A549 (cell line): ENCODE measurements around the gene RNF17. TPM values are rescaled to one million over a fixed set of nuclear protein-coding genes. Genes with fewer than 3 reads are reported as not detected.

Source experiments
- ATAC-seq, 2 experiments: fragments of 200-7000 bp in 1 of 2; fragments of >200 bp in 1 of 2; cut with Nextera tagmentation in 1 of 2; cut with Tn5 transposase in 1 of 2; 3 replicates each; pipeline versions ENCODE4 v1.8.0 to v1.9.1; 2018 to 2020; ENCODE audit warnings: mild to moderate bottlenecking in 1 of 2, moderate library complexity in 1 of 2
- CTCF ChIA-PET: fragments of 300-600 bp; sonication (Branson Sonifier 250); formaldehyde crosslinking; extraction: SDS; loops from one replicate; lab custom pipeline; 2021; ENCODE audit warnings: antibody characterized with exemption, inconsistent platforms; lab: Yijun Ruan, JAX
- POLR2A ChIA-PET: fragments of 350-600 bp; formaldehyde crosslinking; extraction: SDS; loops from one replicate; lab custom pipeline; 2021; ENCODE audit warnings: antibody characterized with exemption, inconsistent platforms; lab: Yijun Ruan, JAX
- DNase-seq, 2 experiments: peaks; one replicate each; pipeline versions ENCODE4 v3.0.0 to v3.0.0-alpha.2; 2011 to 2016; ENCODE audit warnings: low read depth in 1 of 2, low spot score in 1 of 2
- FAIRE-seq: peaks from 2 replicates; lab custom pipeline; 2011; peaks lifted over from hg19 to GRCh38; lab: Jason Lieb, UNC
- H3K27ac ChIP-seq, 2 experiments: fragments of >200 bp; sonication (Bioruptor Twin); formaldehyde crosslinking; 3 replicates each; pipeline ENCODE4 v1.5.1; 2016 to 2017
- H3K4me1 ChIP-seq: fragments of >200 bp; sonication (Bioruptor Twin); formaldehyde crosslinking; 3 replicates; pipeline ENCODE4 v1.6.1; 2016
- H3K4me2 ChIP-seq: fragments of >200 bp; sonication (Bioruptor Twin); formaldehyde crosslinking; 3 replicates; pipeline ENCODE4 v1.6.1; 2016
- H3K4me3 ChIP-seq: fragments of >200 bp; sonication (Bioruptor Twin); formaldehyde crosslinking; 3 replicates; pipeline ENCODE4 v1.5.1; 2016
- H3K9me3 ChIP-seq: fragments of >200 bp; sonication (Bioruptor Twin); formaldehyde crosslinking; 3 replicates; pipeline ENCODE4 v1.6.1; 2016
- ATOH8 ChIP-seq: fragments of 250-450 bp; sonication (Bioruptor Pico); IDR thresholded peaks from 2 replicates; pipeline ENCODE4 v1.5.0; 2020; ENCODE audit warnings: low read depth, mild to moderate bottlenecking, moderate library complexity
- BHLHE40 ChIP-seq: IDR thresholded peaks from 2 replicates; pipeline ENCODE4 v1.6.1; 2012; ENCODE audit warnings: low read depth, low read length, inconsistent platforms
- CHD4 ChIP-seq: fragments of 200-600 bp; sonication (generic); IDR thresholded peaks from 2 replicates; pipeline ENCODE4 v1.6.1; 2016; ENCODE audit warnings: antibody characterized with exemption, mild to moderate bottlenecking, borderline replicate concordance
- E2F6 ChIP-seq: IDR thresholded peaks from 2 replicates; pipeline ENCODE4 v1.6.1; 2012; ENCODE audit warnings: low read depth, borderline replicate concordance
- EHMT2 ChIP-seq: fragments of 200-600 bp; sonication (generic); IDR thresholded peaks from 2 replicates; pipeline ENCODE4 v1.6.1; 2016; ENCODE audit warnings: antibody characterized with exemption, low read depth, mild to moderate bottlenecking, moderate library complexity
- ESRRA ChIP-seq: fragments of 150-350 bp; IDR thresholded peaks from 2 replicates; pipeline ENCODE4 v1.6.1; 2014; ENCODE audit warnings: mild to moderate bottlenecking, low read length, borderline replicate concordance
- FOSB ChIP-seq: fragments of 250-450 bp; sonication (Bioruptor Pico); IDR thresholded peaks from 2 replicates; pipeline ENCODE4 v1.5.0; 2020; ENCODE audit warnings: mild to moderate bottlenecking, moderate library complexity
- FOXS1 ChIP-seq: fragments of 250-450 bp; sonication (Bioruptor Pico); IDR thresholded peaks from 2 replicates; pipeline ENCODE4 v1.5.0; 2020; ENCODE audit warnings: mild to moderate bottlenecking, moderate library complexity
- GATA3 ChIP-seq: IDR thresholded peaks from 2 replicates; pipeline ENCODE4 v1.6.1; 2012; ENCODE audit warnings: borderline replicate concordance
- HEYL ChIP-seq: fragments of 250-450 bp; sonication (Bioruptor Pico); IDR thresholded peaks from 2 replicates; pipeline ENCODE4 v1.8.0; 2021; ENCODE audit warnings: mild to moderate bottlenecking, moderate library complexity
- HMGXB4 ChIP-seq: fragments of 250-450 bp; sonication (Bioruptor Pico); IDR thresholded peaks from 2 replicates; pipeline ENCODE4 v1.5.0; 2021; ENCODE audit warnings: mild to moderate bottlenecking, moderate library complexity, borderline replicate concordance
- KDM5A ChIP-seq: fragments of 200-600 bp; sonication (generic); IDR thresholded peaks from 2 replicates; pipeline ENCODE4 v1.6.1; 2016; ENCODE audit warnings: antibody characterized with exemption, mild to moderate bottlenecking
- MAX ChIP-seq: IDR thresholded peaks from 2 replicates; pipeline ENCODE4 v1.6.1; 2012
- NR3C1 ChIP-seq: fragments of >200 bp; sonication (Bioruptor Twin); formaldehyde crosslinking; IDR thresholded peaks from 3 replicates; pipeline ENCODE4 v1.6.1; 2017
- POLR2A ChIP-seq: IDR thresholded peaks from 2 replicates; pipeline ENCODE4 v1.6.1; 2012; ENCODE audit warnings: mild to moderate bottlenecking, low read length
- REST ChIP-seq: fragments of 200-600 bp; sonication (generic); IDR thresholded peaks from 2 replicates; pipeline ENCODE4 v1.6.1; 2016; ENCODE audit warnings: antibody characterized with exemption, mild to moderate bottlenecking, moderate library complexity
- TP53 ChIP-seq: fragments of 250-450 bp; sonication (Bioruptor Pico); IDR thresholded peaks from 2 replicates; pipeline ENCODE4 v1.5.0; 2021; ENCODE audit warnings: mild to moderate bottlenecking, moderate library complexity
- ZC3H11A ChIP-seq: fragments of 450-650 bp; IDR thresholded peaks from 2 replicates; pipeline ENCODE4 v1.6.1; 2014; ENCODE audit warnings: antibody characterized with exemption, mild to moderate bottlenecking
- ZSCAN20 ChIP-seq: fragments of 250-450 bp; sonication (Bioruptor Pico); IDR thresholded peaks from 2 replicates; pipeline ENCODE4 v1.8.0; 2022; ENCODE audit warnings: mild to moderate bottlenecking, moderate library complexity
- WGBS: methylation state at CpG from one replicate; pipeline ENCODE4 v1.1.6; 2017; ENCODE audit errors: missing lambda C conversion rate; 5-methylcytosine and 5-hydroxymethylcytosine counted together
- polyA plus RNA-seq, 4 experiments: library from polyadenylated mRNA; depleted of rRNA in 3 of 4; stranded (reverse); fragments of >200 nt; fragmentation: RNase III in 1 of 4; extraction: RNeasy Plus Mini Kit Qiagen cat#74134 plus additional on column Dnase treatment in 1 of 4; gene quantifications; 2 replicates in 3 of 4; 3 replicates in 1 of 4; pipeline ENCODE4 v1.2.3, GENCODE V29; 2011 to 2017

Gene RNF17
- polyA plus RNA-seq, 2 of the 4 experiments (the other 2 are of a cell fraction), result not detected

- no peak for TF ChIP-seq E2F6
- TF ChIP-seq ZC3H11A, result no peak
- no peak for TF ChIP-seq ATOH8 (CRISPR knock-in tag)
- no peak for TF ChIP-seq TP53 (CRISPR knock-in tag)
- TF ChIP-seq ESRRA, result no peak
- no peak for TF ChIP-seq GATA3
- TF ChIP-seq MAX, result no peak
- TF ChIP-seq HEYL (CRISPR knock-in tag), result no peak
- no peak for TF ChIP-seq FOXS1 (CRISPR knock-in tag)
- TF ChIP-seq FOSB (CRISPR knock-in tag), result no peak
- TF ChIP-seq REST, result no peak
- no peak for TF ChIP-seq KDM5A
- TF ChIP-seq HMGXB4 (CRISPR knock-in tag), result no peak
- FAIRE-seq, result no peak
- DNase-seq, result no peak
- Histone ChIP-seq H3K4me3 (no peak overlapping the region), H3K4me2 (no peak overlapping the region), H3K27ac (no peak overlapping the region), H3K4me1 (no peaks in the 10 kb centered on the region), H3K9me3 (no peaks in the 10 kb centered on the region)
- no peak for ATAC-seq
- 58% methylated on average over 5 of the region's 5 CpGs for WGBS
- POLR2A ChIA-PET, result no interaction called here
- CTCF ChIA-PET, result interaction anchor here (1.2 kb wide), 1 partner anchor 136 kb away, joined by 3 read pairs; no protein-coding TSS in a partner anchor
These were observed 48.0 kb upstream of the RNF17 start for GRCh38 chr13:24716011-24716410.

- FAIRE-seq, result no peak
- ATAC-seq, result no peak
- no peak for DNase-seq
- ChIA-PET POLR2A (no interaction called here), CTCF (interaction anchor here (1.2 kb wide), 1 partner anchor 137 kb away, joined by 3 read pairs; no protein-coding TSS in a partner anchor)
- Histone ChIP-seq H3K9me3 (no peaks in the 10 kb centered on the region), H3K27ac (no peak overlapping the region), H3K4me3 (no peak overlapping the region), H3K4me2 (no peak overlapping the region), H3K4me1 (no peaks in the 10 kb centered on the region)
- TF ChIP-seq BHLHE40 (no peak), EHMT2 (no peak), POLR2A (no peak), CHD4 (no peak), NR3C1 (no peak), ZSCAN20 (CRISPR knock-in tag) (no peak), E2F6 (no peak)
- WGBS, result 50% methylated on average over 7 of the region's 7 CpGs
These were observed 47.5 kb upstream of the RNF17 start for GRCh38 chr13:24716446-24716845.
